Measurements from ENCODE around the gene CAPN2.

Gene CAPN2

DNA sequence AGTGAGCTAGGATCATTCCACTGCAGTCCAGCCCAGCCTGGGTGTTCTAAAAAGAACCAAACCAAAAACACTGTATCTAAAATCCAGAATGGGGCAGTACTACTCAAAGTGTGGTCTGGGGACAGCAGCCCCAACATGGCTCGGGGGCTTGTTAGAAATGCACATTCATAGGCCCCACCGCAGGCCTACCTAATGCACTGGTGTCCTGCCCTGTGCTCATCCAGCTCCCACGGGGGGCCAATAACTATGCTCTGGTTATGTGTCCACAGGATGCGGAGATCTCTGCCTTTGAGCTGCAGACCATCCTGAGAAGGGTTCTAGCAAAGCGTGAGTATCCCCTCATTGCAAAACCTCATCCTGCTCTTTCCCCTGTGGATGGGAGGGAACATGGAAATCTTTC is 51.5 kb downstream of the CAPN2 start:
- DNase-seq: no peak

DNA sequence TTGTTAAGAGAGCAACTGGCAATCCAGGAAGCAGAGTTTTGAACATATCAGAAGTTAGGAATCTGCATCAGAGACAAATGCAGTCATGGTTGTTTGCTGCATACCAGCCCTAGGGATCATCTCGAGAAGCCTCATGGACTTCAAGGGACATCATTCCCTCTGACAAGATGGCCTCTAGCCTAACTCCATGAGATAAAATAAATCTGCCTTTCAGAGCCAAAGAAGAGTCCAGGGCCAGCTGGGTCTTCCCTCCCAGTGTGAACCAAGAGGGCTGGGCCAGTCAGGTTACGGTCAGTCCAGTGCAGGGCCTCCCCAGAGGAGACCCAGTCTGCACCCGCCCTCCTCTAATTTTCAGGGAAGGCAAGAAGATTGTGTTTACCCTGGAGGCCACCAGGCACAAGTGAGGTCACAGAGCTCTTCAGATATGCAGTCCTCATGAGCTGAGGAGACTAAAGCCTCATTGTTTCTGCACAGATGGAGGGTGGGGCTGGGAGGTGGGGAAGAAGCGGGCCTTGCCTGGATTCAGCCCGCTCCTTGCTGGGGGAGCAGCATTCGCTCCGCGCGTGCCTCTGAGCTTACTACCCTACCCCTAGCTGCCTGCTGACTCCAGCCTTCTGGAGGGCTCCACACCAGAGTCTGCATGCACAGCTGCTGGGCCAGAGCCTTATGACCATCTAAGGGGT is 52.8 kb downstream of the CAPN2 start:
- no peak for DNase-seq

DNA sequence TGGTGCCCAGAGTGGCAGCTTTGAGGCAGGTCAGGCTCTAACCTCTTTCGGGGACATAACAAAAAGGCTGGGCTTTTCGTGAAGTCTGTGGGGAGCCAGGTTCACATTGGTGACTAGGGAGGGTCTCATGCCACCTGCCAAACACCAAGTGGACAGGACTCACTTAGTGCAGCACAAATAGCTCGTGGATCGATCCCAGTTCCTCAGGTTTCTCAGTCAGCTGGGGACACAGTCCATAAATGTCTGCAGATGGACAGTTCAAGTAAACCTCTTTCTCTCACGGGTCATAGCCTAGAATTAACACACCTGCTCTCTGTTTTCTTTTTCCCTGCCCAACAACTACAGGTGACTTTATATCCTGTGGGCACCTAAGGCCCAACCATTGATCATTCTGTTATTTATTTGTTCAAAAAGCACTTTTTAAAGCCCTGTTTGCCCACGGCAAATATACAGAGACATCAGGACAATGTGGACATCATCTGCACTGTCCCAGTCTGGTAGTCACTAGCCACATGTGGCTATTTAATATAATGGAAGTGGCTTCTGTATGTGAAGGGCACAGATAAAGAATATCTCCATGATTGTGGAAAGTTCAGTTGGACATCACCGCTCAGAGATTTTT is 53.5 kb downstream of the CAPN2 start:
- DNase-seq: no peak

GRCh38 chr1:223770621-223771315 is 58.4 kb downstream of the CAPN2 start:
- no peak for DNase-seq

- no peak for DNase-seq
Measured at GRCh38 chr1:223771469-223771813, 59.1 kb downstream of the CAPN2 start.

GRCh38 chr1:223771814-223772770 is 59.8 kb downstream of the CAPN2 start:
- DNase-seq: no peak

DNA sequence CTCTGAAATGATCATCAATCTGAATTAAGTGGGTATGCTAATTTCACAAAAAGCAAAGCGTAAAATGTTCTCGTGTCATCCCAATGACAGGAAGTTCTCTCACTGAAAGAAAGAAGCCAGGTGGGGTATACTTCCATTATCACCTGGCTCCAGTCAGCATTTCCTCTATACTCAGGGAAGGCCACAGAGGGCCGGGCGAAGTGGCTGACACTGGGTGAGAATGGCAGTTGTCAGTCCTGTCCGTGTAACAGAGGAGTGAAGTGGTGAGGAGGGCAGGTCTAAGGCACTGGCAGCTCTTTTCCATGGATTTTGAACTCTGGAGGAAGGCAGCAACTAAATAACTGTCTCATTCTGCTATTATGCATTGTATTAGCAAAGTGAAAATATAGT is 60.4 kb downstream of the CAPN2 start:
- no peak for DNase-seq

GRCh38 chr1:223774134-223774814 is 61.9 kb downstream of the CAPN2 start:
- no peak for DNase-seq

GRCh38 chr1:223775054-223775453 is 62.7 kb downstream of the CAPN2 start:
- no peak for DNase-seq

DNA sequence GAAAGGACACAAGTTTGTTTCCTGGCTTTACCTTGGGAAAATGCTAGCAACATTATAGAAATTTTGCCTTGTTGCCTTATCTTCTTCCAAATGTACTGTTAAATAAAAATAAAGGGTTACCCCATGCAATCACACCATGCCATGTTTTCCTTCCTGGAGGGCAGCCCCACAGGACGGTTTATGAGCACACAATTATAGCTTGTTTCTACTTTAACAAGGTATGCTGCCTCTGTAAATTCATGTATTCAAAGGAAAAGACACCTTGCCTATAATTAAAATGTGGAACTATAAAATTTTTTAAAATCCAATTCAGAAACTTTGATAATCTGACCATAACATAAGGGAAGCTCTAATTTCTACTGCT is 63.4 kb downstream of the CAPN2 start:
- no peak for DNase-seq

DNA sequence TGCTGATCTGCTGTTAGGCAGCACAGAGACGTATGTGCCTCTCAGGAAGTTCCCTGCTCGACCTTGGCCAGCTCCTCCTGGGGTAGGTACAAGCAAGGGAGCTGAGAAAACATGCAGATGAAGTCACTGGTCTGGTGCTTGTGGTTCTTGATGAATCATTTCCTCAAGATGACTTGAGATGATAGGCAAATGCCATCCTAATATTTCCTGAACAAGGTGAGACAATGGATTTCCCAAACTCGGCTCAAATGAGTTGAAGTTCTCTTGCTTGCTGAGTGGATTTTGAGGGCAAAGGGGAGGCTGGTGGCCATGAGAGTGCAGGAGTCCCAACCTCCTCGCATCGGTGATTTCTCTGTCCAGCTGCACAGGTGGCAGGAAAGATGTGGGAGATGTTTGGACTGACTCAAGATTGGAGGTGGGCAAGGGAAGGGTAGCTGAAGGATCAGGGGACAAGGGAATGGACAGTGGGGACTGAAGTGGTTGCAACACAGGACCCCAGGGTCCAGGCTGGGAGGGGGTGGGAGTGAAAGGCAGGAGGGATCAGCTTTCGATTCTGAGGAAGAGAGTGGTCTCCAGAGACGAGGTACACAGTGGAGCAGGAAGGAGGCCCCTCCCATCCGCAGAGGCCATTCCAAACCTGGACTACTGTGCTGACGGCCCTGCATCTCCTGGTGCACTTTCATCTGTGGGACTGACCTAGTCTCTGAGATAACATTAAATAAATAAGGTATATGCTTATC is 63.9 kb downstream of the CAPN2 start:
- DNase-seq: peak; percentile 45 to 48

- DNase-seq: no peak
Measured at GRCh38 chr1:223776826-223777454, 64.6 kb downstream of the CAPN2 start.

DNA sequence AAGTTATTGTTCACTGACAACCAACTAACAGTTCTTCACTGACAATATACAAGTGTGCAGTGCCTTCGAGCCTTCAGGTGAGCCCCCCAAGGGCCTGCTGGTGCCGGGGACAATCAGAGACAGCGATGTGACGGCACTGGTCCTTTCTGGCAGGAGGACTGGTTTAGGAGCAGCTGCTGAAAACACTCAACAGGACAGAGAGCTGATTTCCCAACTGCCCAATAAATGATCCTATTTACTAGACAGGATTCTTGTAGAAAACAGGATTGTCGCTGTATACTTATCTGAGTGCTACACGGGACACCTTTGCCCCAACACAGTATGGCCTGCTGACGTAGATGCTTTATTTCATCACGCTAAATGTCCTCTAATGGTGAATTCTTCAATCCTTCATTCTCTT is 68.0 kb downstream of the CAPN2 start:
- no peak for DNase-seq

DNA sequence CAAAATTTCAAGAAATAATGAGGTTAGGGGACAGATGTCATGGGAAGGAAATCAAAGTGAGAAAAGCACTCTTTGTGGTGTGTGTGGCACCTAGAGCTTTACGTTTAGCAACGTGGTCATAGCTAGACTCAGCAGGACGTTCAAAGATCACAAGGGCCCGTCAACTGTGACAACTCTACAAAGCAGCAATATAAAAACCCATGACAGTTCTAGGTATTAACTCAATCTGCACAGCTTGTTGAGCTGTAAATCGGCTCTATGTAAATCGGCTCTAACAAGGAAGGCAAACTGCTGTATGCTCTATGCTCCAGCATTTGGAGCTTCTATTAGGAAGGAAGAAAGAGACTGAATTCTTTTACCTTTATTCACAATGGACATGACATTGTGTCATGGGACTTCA is 68.6 kb downstream of the CAPN2 start:
- no peak for DNase-seq

DNA sequence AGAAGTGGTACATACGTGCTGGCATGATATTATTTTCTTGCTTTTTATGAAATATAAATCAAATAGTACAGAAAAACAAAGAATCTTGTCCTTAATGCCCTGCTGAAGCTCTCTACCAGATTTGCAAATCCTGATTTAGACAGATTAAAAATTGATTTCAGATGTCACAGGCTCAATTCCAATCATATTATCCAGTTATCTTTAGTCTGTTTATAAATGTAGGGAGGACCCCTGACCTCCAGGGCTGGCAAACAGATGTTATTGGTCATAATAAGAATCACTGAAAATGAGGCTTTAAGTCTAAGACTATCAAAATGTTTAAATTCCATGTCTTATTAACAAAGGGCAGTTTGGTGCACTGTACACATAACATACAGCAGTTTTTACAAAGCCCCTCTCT is 71.3 kb downstream of the CAPN2 start:
- no peak for DNase-seq

- no peak for DNase-seq
Measured at GRCh38 chr1:223784541-223784940, 72.2 kb downstream of the CAPN2 start.

DNA sequence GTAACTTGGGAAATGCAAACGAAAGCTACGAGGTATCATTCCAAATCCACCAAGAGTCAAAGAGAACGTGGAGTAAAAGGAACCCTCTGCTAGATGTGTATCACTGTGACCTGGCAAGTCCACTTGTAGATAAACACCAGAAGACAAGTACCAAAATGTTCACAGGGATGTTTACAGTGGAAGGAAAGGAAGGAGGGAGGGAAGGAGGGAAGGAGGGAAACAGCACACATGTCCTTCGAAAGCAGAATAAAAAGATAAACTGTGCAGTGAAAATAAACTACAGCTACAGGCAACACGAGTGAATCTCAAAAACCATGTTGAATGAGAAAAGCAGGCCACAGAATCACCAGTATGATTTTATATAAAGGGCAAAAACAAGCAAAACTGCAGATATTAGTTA is 73.5 kb downstream of the CAPN2 start:
- no peak for DNase-seq

DNA sequence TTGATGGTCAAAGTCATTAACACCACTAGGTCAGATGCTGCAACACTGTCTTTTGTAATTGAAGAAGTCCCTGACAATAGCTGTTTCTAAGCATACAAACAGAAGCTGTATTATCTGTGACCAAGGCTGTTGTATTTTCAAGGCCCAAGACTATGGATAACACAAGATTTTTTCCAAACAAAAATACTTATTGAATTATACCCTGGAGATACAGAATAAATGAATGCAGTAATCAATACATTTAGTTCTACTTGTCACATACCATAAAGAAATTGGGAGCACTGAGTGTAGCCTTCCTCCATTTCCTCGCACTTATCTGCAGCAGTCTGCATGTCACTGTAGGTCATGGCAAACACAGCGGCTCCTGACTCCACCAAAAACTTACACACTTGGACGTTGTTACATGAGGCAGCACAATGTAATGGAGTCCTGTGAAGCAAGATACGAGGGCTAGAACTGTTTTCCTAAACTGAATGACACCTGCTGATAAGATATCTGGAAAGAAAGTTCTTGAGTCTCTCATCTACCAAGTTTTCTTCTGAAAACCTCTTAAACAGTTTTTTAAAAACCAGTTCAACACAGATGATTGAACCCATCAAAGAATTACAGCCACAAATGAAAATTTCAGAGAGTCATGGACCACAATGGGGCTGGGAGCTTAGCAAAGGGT is 76.5 kb downstream of the CAPN2 start:
- DNase-seq: no peak

GRCh38 chr1:223792046-223792445 is 79.7 kb downstream of the CAPN2 start:
- DNase-seq: no peak

DNA sequence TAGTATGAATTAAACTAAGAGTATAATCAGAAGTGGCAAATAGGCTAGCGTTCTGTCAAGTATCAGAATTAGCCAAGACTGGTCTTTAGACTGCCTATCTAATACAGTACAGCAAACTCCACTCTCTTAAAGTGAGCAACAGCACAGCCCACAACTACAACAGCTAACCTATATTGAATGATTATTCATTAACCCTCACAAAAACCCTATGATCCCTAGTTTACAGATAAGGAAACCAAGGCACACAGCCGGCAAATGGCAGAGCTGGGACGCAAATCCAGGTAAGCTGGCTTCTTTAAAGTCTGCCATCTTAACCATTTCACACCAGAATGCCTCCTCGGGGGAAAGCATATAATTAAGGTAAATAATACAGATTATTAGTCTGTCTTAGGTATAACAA is 81.4 kb downstream of the CAPN2 start:
- DNase-seq: no peak
